HCT116 (cell line): ENCODE measurements around the gene PPP2R3A. TPM values are rescaled to one million over a fixed set of nuclear protein-coding genes. Genes with fewer than 3 reads are reported as not detected.

Experiments used
- ATAC-seq: fragments of 200-7000 bp; cut with Tn5 transposase; 2 replicates; pipeline ENCODE4 v1.9.1; 2020; ENCODE audit warnings: mild to moderate bottlenecking, moderate library complexity
- BruUV-seq: library from RNA; stranded (reverse); fragments of 400-500 nt; replicated peaks from 2 replicates; lab custom pipeline; 2021; lab: Mats Ljungman, UMichigan
- CTCF ChIA-PET: fragments of 300-600 bp; sonication (Branson Sonifier 250); formaldehyde crosslinking; loops from one replicate; lab custom pipeline; 2021; ENCODE audit warnings: antibody characterized with exemption; lab: Charles Lee
- POLR2A ChIA-PET: fragments of 300-600, 350-600 bp; sonication (Branson Sonifier 250); formaldehyde crosslinking; loops from one replicate; lab custom pipeline; 2021; ENCODE audit warnings: antibody characterized with exemption; lab: Charles Lee
- RAD21 ChIA-PET, 2 experiments: fragments of 300-600 bp; sonication (Branson Sonifier 250); formaldehyde crosslinking; loops; one replicate each; lab custom pipeline; 2023; ENCODE audit warnings: low total read pairs in 2 of 2; ENCODE audit not compliant: uncharacterized antibody in 2 of 2, unreplicated experiment in 2 of 2, low non-redundant PET in 1 of 2; lab: Charles Lee
- DNase-seq: peaks from one replicate; pipeline ENCODE4 v3.0.0-alpha.2; 2010; ENCODE audit warnings: low read depth, low spot score
- H2AFZ ChIP-seq: fragments of 200-600 bp; shearing (Covaris generic), sonication (generic); 2 replicates; pipeline ENCODE4 v1.6.1; 2017; ENCODE audit warnings: low read depth, mixed run types, mixed read lengths, antibody characterized with exemption, low read length; ENCODE audit not compliant: poor library complexity, severe bottlenecking
- H3K27ac ChIP-seq: 2 replicates; pipeline ENCODE4 v1.5.1; 2012; ENCODE audit warnings: low read depth, low read length
- H3K27me3 ChIP-seq: fragments of 200-600 bp; sonication (generic); 2 replicates; pipeline ENCODE4 v1.6.1; 2016; ENCODE audit warnings: mixed run types, low read length, mixed read lengths; ENCODE audit not compliant: insufficient read depth
- H3K36me3 ChIP-seq, 2 experiments: fragments of 200-500 bp in 1 of 2; fragments of 200-600 bp in 1 of 2; sonication (Bioruptor generic) in 1 of 2; sonication (generic) in 1 of 2; 2 replicates each; pipeline versions ENCODE4 v1.5.1 to v1.6.1; 2014 to 2016; ENCODE audit warnings: low read length in 2 of 2, inconsistent platforms in 1 of 2, mixed read lengths in 1 of 2, mixed run types in 1 of 2; ENCODE audit not compliant: insufficient read depth in 2 of 2, control insufficient read depth in 1 of 2
- H3K4me1 ChIP-seq, 2 experiments: fragments of 200-600 bp in 1 of 2; sonication (generic) in 1 of 2; 2 replicates each; pipeline versions ENCODE4 v1.5.1 to v1.6.1; 2012 to 2017; ENCODE audit warnings: low read length in 2 of 2, inconsistent platforms in 1 of 2, mild to moderate bottlenecking in 1 of 2, mixed read lengths in 1 of 2, mixed run types in 1 of 2, moderate library complexity in 1 of 2; ENCODE audit not compliant: insufficient read depth in 2 of 2, control insufficient read depth in 1 of 2
- H3K4me2 ChIP-seq: fragments of 200-600 bp; sonication (generic); 2 replicates; pipeline ENCODE4 v1.6.1; 2017; ENCODE audit warnings: mixed run types, low read length, mixed read lengths
- H3K4me3 ChIP-seq, 2 experiments: fragments of 200-600 bp in 1 of 2; sonication (generic) in 1 of 2; replicated peaks in 1 of 2; 2 replicates each; pipeline ENCODE4 v1.5.1; 2011 to 2016; ENCODE audit warnings: low read length in 2 of 2, control low read depth in 1 of 2, low read depth in 1 of 2, mild to moderate bottlenecking in 1 of 2, mixed read lengths in 1 of 2, mixed run types in 1 of 2
- H3K79me2 ChIP-seq: fragments of 200-600 bp; sonication (generic); 2 replicates; pipeline ENCODE4 v1.6.1; 2017; ENCODE audit warnings: mild to moderate bottlenecking, mixed run types, low read length, moderate library complexity, mixed read lengths; ENCODE audit not compliant: insufficient read depth
- H3K9ac ChIP-seq: fragments of 200-600 bp; sonication (generic); 2 replicates; pipeline ENCODE4 v1.6.1; 2016; ENCODE audit warnings: low read length, mixed read lengths
- H3K9me2 ChIP-seq: fragments of 200-600 bp; sonication (generic), shearing (Covaris generic); 2 replicates; pipeline ENCODE4 v1.6.1; 2017; ENCODE audit warnings: mixed run types, mild to moderate bottlenecking, moderate library complexity; ENCODE audit not compliant: insufficient read depth
- H3K9me3 ChIP-seq, 2 experiments: fragments of 200-500 bp in 1 of 2; fragments of 200-600 bp in 1 of 2; sonication (Bioruptor generic) in 1 of 2; sonication (generic) in 1 of 2; 2 replicates each; pipeline ENCODE4 v1.6.1; 2014 to 2017; ENCODE audit warnings: low read length in 2 of 2, mixed read lengths in 2 of 2, inconsistent platforms in 1 of 2, low read depth in 1 of 2, mild to moderate bottlenecking in 1 of 2, mixed run types in 1 of 2, moderate library complexity in 1 of 2; ENCODE audit not compliant: control insufficient read depth in 1 of 2, insufficient read depth in 1 of 2
- H4K20me1 ChIP-seq: fragments of 200-600 bp; sonication (generic), shearing (Covaris generic); 2 replicates; pipeline ENCODE4 v1.6.1; 2017; ENCODE audit warnings: mixed run types, mild to moderate bottlenecking, moderate library complexity; ENCODE audit not compliant: insufficient read depth
- CBX3 ChIP-seq: IDR thresholded peaks from 2 replicates; pipeline ENCODE4 v1.6.1; 2012; ENCODE audit warnings: low read depth
- CEBPB ChIP-seq: IDR thresholded peaks from 2 replicates; pipeline ENCODE4 v1.6.1; 2012; ENCODE audit warnings: low read depth
- ELF1 ChIP-seq: IDR thresholded peaks from 2 replicates; pipeline ENCODE4 v1.6.1; 2012; ENCODE audit warnings: low read depth, borderline replicate concordance
- EZH2 ChIP-seq: fragments of 200-600 bp; sonication (generic); IDR thresholded peaks from 2 replicates; pipeline ENCODE4 v1.6.1; 2017; ENCODE audit warnings: antibody characterized with exemption, mixed run types
- EZH2phosphoT487 ChIP-seq: fragments of 200-600 bp; IDR thresholded peaks from 2 replicates; pipeline ENCODE4 v1.6.1; 2018; ENCODE audit warnings: antibody characterized with exemption, borderline replicate concordance
- FOSL1 ChIP-seq: IDR thresholded peaks from 2 replicates; pipeline ENCODE4 v1.6.1; 2012; ENCODE audit warnings: low read depth
- JUND ChIP-seq: IDR thresholded peaks from 2 replicates; pipeline ENCODE4 v1.6.1; 2012
- POLR2A ChIP-seq: IDR thresholded peaks from 2 replicates; pipeline ENCODE4 v1.7.0; 2011; ENCODE audit warnings: borderline replicate concordance; ENCODE audit not compliant: insufficient read depth, insufficient read length; ENCODE audit errors: extremely low read depth
- RAD21 ChIP-seq: IDR thresholded peaks from 2 replicates; pipeline ENCODE4 v1.6.1; 2012; ENCODE audit warnings: low read depth, mild to moderate bottlenecking
- SIN3A ChIP-seq: IDR thresholded peaks from 2 replicates; pipeline ENCODE4 v1.6.1; 2012; ENCODE audit warnings: low read depth
- SP1 ChIP-seq: IDR thresholded peaks from 2 replicates; pipeline ENCODE4 v1.6.1; 2012; ENCODE audit warnings: low read depth
- SRF ChIP-seq: IDR thresholded peaks from 2 replicates; pipeline ENCODE4 v1.6.1; 2012; ENCODE audit warnings: low read depth
- TCF7L2 ChIP-seq: IDR thresholded peaks from 2 replicates; pipeline ENCODE4 v1.7.0; 2011; ENCODE audit warnings: borderline replicate concordance, inconsistent platforms; ENCODE audit not compliant: insufficient read depth, insufficient read length; ENCODE audit errors: extremely low read depth
- ZFX ChIP-seq: fragments of 450-650 bp; IDR thresholded peaks from 2 replicates; pipeline ENCODE4 v1.6.1; 2017
- ZNF274 ChIP-seq: fragments of 200-500 bp; sonication (Bioruptor generic); IDR thresholded peaks from 2 replicates; pipeline ENCODE4 v1.6.1; 2014; ENCODE audit warnings: mild to moderate bottlenecking, low read depth, low read length, inconsistent platforms
- intact Hi-C: fragments of 100-400 bp; cut with micrococcal nuclease; formaldehyde crosslinking; loops from 2 replicates; pipeline ENCODE4 v1.10.0; 2022
- total RNA-seq: library from RNA; stranded (reverse); gene quantifications from one replicate; pipeline ENCODE4 v1.2.1, GENCODE V29; 2021; ENCODE audit not compliant: unreplicated experiment
- TF ChIP-seq, protein P1 (sequence below): IDR thresholded peaks from 2 replicates; pipeline ENCODE4 v1.6.1; 2012
- TF ChIP-seq, protein P2 (sequence below): IDR thresholded peaks from 2 replicates; pipeline ENCODE4 v1.6.1; 2012; ENCODE audit warnings: low read depth
- TF ChIP-seq, protein P3 (sequence below): IDR thresholded peaks from 2 replicates; pipeline ENCODE4 v1.6.1; 2012
- TF ChIP-seq, protein P4 (sequence below), 3 experiments: fragments of 200-600 bp in 1 of 3; sonication (generic) in 1 of 3; IDR thresholded peaks in 2 of 3; conservative IDR thresholded peaks in 1 of 3; 2 replicates each; pipeline ENCODE4 v1.5.1; 2012 to 2017; ENCODE audit warnings: low read depth in 2 of 3, low read length in 2 of 3, antibody characterized with exemption in 1 of 3, borderline replicate concordance in 1 of 3, control low read depth in 1 of 3, mild to moderate bottlenecking in 1 of 3, mixed read lengths in 1 of 3, mixed run types in 1 of 3, moderate library complexity in 1 of 3; ENCODE audit not compliant: insufficient read depth in 1 of 3

Gene PPP2R3A
- total RNA-seq, 1 experiment from 2014 or later: 6.1 TPM

DNA sequence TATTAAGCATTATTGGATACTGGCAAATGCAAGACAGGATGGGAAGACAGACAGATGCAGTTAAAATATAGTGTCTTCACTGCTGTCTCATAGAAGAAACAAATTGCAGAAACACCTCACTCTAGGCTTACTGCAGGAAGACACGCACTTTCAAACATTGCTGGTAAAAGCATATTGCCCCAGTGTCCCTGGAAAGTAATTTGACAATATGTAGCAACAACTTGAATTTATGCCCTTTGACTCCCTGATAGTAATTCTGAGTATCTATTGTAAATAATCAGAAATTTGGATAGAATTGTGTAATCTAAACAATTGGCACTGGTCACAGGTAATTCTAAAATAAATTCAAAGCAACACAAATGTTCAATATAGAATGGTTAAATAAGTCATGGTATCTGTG, 168.6 kb downstream of the PPP2R3A start:
- ChIA-PET CTCF (interaction anchor here (0.9 kb wide), 1 partner anchor 975 kb away, joined by 3 read pairs; no protein-coding TSS in a partner anchor), POLR2A (interaction anchor here (1.0 kb wide), 1 partner anchor 13 kb away, joined by 5 read pairs; no protein-coding TSS in a partner anchor), RAD21 (no interaction called here)
- Histone ChIP-seq H3K4me2 (no peak overlapping the region), H3K79me2 (no peaks in the 10 kb centered on the region), H3K9me2 (no peaks in the 10 kb centered on the region), H3K4me1 (no peaks in the 10 kb centered on the region), H3K4me3 (no peak overlapping the region), H4K20me1 (no peaks in the 10 kb centered on the region), H2AFZ (no peak overlapping the region), H3K36me3 (no peaks in the 10 kb centered on the region), H3K9ac (no peak overlapping the region), H3K27me3 (no peaks in the 10 kb centered on the region), H3K27ac (no peak overlapping the region), H3K9me3 (no peaks in the 10 kb centered on the region)
- intact Hi-C loops: no loop called here
- ATAC-seq (no peak), DNase-seq (no peak)
- BruUV-seq: no TSS peak
- TF ChIP-seq ELF1: no peak
- TF ChIP-seq ZFX: no peak
- TF ChIP-seq JUND: no peak
- no peak for TF ChIP-seq SRF
- TF ChIP-seq FOSL1: no peak
- TF ChIP-seq, protein P1, sequence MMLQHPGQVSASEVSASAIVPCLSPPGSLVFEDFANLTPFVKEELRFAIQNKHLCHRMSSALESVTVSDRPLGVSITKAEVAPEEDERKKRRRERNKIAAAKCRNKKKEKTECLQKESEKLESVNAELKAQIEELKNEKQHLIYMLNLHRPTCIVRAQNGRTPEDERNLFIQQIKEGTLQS: no peak
- TF ChIP-seq, protein P2, sequence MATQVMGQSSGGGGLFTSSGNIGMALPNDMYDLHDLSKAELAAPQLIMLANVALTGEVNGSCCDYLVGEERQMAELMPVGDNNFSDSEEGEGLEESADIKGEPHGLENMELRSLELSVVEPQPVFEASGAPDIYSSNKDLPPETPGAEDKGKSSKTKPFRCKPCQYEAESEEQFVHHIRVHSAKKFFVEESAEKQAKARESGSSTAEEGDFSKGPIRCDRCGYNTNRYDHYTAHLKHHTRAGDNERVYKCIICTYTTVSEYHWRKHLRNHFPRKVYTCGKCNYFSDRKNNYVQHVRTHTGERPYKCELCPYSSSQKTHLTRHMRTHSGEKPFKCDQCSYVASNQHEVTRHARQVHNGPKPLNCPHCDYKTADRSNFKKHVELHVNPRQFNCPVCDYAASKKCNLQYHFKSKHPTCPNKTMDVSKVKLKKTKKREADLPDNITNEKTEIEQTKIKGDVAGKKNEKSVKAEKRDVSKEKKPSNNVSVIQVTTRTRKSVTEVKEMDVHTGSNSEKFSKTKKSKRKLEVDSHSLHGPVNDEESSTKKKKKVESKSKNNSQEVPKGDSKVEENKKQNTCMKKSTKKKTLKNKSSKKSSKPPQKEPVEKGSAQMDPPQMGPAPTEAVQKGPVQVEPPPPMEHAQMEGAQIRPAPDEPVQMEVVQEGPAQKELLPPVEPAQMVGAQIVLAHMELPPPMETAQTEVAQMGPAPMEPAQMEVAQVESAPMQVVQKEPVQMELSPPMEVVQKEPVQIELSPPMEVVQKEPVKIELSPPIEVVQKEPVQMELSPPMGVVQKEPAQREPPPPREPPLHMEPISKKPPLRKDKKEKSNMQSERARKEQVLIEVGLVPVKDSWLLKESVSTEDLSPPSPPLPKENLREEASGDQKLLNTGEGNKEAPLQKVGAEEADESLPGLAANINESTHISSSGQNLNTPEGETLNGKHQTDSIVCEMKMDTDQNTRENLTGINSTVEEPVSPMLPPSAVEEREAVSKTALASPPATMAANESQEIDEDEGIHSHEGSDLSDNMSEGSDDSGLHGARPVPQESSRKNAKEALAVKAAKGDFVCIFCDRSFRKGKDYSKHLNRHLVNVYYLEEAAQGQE: no peak
- TF ChIP-seq ZNF274: no peak
- TF ChIP-seq EZH2phosphoT487: no peak
- TF ChIP-seq CEBPB: no peak
- no peak for TF ChIP-seq TCF7L2
- TF ChIP-seq POLR2A: no peak
- TF ChIP-seq RAD21: no peak
- TF ChIP-seq SIN3A: no peak
- no peak for TF ChIP-seq CBX3
- TF ChIP-seq, protein P3, sequence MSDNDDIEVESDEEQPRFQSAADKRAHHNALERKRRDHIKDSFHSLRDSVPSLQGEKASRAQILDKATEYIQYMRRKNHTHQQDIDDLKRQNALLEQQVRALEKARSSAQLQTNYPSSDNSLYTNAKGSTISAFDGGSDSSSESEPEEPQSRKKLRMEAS: no peak
- TF ChIP-seq, protein P4, sequence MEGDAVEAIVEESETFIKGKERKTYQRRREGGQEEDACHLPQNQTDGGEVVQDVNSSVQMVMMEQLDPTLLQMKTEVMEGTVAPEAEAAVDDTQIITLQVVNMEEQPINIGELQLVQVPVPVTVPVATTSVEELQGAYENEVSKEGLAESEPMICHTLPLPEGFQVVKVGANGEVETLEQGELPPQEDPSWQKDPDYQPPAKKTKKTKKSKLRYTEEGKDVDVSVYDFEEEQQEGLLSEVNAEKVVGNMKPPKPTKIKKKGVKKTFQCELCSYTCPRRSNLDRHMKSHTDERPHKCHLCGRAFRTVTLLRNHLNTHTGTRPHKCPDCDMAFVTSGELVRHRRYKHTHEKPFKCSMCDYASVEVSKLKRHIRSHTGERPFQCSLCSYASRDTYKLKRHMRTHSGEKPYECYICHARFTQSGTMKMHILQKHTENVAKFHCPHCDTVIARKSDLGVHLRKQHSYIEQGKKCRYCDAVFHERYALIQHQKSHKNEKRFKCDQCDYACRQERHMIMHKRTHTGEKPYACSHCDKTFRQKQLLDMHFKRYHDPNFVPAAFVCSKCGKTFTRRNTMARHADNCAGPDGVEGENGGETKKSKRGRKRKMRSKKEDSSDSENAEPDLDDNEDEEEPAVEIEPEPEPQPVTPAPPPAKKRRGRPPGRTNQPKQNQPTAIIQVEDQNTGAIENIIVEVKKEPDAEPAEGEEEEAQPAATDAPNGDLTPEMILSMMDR (IDR thresholded peaks at IDR 0.05 in 2 of 3, conservative IDR thresholded peaks at IDR 0.05 in 1 of 3; ENCODE audit: borderline replicate concordance in 1 of 3, insufficient read depth in 1 of 3, low read depth in 2 of 3, low read length in 2 of 3): no peak
- TF ChIP-seq SP1: no peak
- no peak for TF ChIP-seq EZH2
